CD14-positive monocyte (primary cell): ENCODE results near the gene DTD1. TPM values are rescaled to one million over a fixed set of nuclear protein-coding genes. Genes with fewer than 3 reads are reported as not detected.

Experiments
- DNase-seq, 3 donors: peaks; one replicate each; pipeline ENCODE4 v3.0.0-alpha.2; 2011 to 2022
- H2AFZ ChIP-seq: 2 replicates; pipeline ENCODE4 v1.6.0; 2012; ENCODE audit warnings: mild to moderate bottlenecking, low read depth, low read length, inconsistent platforms; ENCODE audit not compliant: insufficient read depth, poor library complexity, severe bottlenecking
- H3K27ac ChIP-seq, 2 donors: 1 replicate in 1 of 2; 2 replicates in 1 of 2; pipeline ENCODE4 v1.5.1; 2012 to 2013; ENCODE audit warnings: low read length in 2 of 2, control low read depth in 1 of 2, inconsistent platforms in 1 of 2, low read depth in 1 of 2, mild to moderate bottlenecking in 1 of 2
- H3K27me3 ChIP-seq, 2 donors: one replicate each; pipeline versions ENCODE4 v1.6.0 to v1.6.1; 2011 to 2013; ENCODE audit warnings: low read length in 2 of 2; ENCODE audit not compliant: control insufficient read depth in 2 of 2, insufficient read depth in 2 of 2
- H3K36me3 ChIP-seq, 2 donors: replicated peaks in 1 of 2; 1 replicate in 1 of 2; 2 replicates in 1 of 2; pipeline versions ENCODE4 v1.5.1 to v1.6.1; 2012 to 2013; ENCODE audit warnings: low read length in 2 of 2, control low read depth in 1 of 2, inconsistent platforms in 1 of 2, mild to moderate bottlenecking in 1 of 2; ENCODE audit not compliant: insufficient read depth in 2 of 2, control insufficient read depth in 1 of 2
- H3K4me1 ChIP-seq, 2 donors: 1 replicate in 1 of 2; 2 replicates in 1 of 2; pipeline versions ENCODE4 v1.5.1 to v1.6.1; 2012 to 2013; ENCODE audit warnings: low read length in 2 of 2, control low read depth in 1 of 2, inconsistent platforms in 1 of 2, mild to moderate bottlenecking in 1 of 2, moderate library complexity in 1 of 2; ENCODE audit not compliant: insufficient read depth in 2 of 2, control insufficient read depth in 1 of 2
- H3K4me2 ChIP-seq: replicated peaks from 2 replicates; pipeline ENCODE3; 2012; ENCODE audit warnings: low read length, moderate library complexity, mild to moderate bottlenecking; ENCODE audit not compliant: poor library complexity, severe bottlenecking; ENCODE audit errors: extremely low read depth
- H3K4me3 ChIP-seq, 3 experiments: fragments of 200-600 bp in 1 of 3; sonication (generic) in 1 of 3; replicated peaks in 1 of 3; 1 replicate in 2 of 3; 2 replicates in 1 of 3; pipeline ENCODE4 v1.5.1; 2011 to 2013; ENCODE audit warnings: low read length in 3 of 3, mild to moderate bottlenecking in 3 of 3, control low read depth in 2 of 3, low read depth in 2 of 3, inconsistent platforms in 1 of 3, moderate library complexity in 1 of 3
- H3K79me2 ChIP-seq: 2 replicates; pipeline ENCODE4 v1.6.0; 2012; ENCODE audit warnings: mild to moderate bottlenecking, control low read depth, inconsistent platforms, low read length, moderate library complexity; ENCODE audit not compliant: insufficient read depth
- H3K9ac ChIP-seq: 2 replicates; pipeline ENCODE4 v1.6.0; 2017; ENCODE audit warnings: low read length, mild to moderate bottlenecking; ENCODE audit not compliant: insufficient read depth, poor library complexity, severe bottlenecking
- H3K9me3 ChIP-seq, 2 donors: replicated peaks in 1 of 2; 1 replicate in 1 of 2; 2 replicates in 1 of 2; pipeline versions ENCODE4 v1.5.1 to v1.6.1; 2012 to 2013; ENCODE audit warnings: low read length in 2 of 2, control low read depth in 1 of 2; ENCODE audit not compliant: control insufficient read depth in 1 of 2, insufficient read depth in 1 of 2
- H4K20me1 ChIP-seq: 2 replicates; pipeline ENCODE4 v1.6.0; 2012; ENCODE audit warnings: mild to moderate bottlenecking, low read length, control low read depth, moderate library complexity; ENCODE audit not compliant: insufficient read depth
- H3K27ac Mint-ChIP-seq, 7 donors: one replicate each; pipeline ENCODE4 v1.8.0; 2020; ENCODE audit warnings: mild to moderate bottlenecking in 7 of 7, mixed read lengths in 7 of 7, moderate library complexity in 6 of 7, inconsistent platforms in 2 of 7
- H3K27me3 Mint-ChIP-seq, 3 donors: one replicate each; pipeline ENCODE4 v1.8.0; 2021 to 2022; ENCODE audit warnings: low read depth in 3 of 3, mild to moderate bottlenecking in 3 of 3, mixed read lengths in 3 of 3, moderate library complexity in 3 of 3, inconsistent platforms in 1 of 3
- H3K36me3 Mint-ChIP-seq, 2 donors: one replicate each; pipeline ENCODE4 v1.8.0; 2020; ENCODE audit warnings: mixed read lengths in 2 of 2, inconsistent platforms in 1 of 2, mild to moderate bottlenecking in 1 of 2
- H3K4me1 Mint-ChIP-seq: one replicate; pipeline ENCODE4 v1.8.0; 2020; ENCODE audit warnings: mild to moderate bottlenecking, mixed read lengths
- H3K4me3 Mint-ChIP-seq, 2 donors: one replicate each; pipeline ENCODE4 v1.8.0; 2020; ENCODE audit warnings: mild to moderate bottlenecking in 2 of 2, mixed read lengths in 2 of 2, moderate library complexity in 1 of 2
- H3K9me3 Mint-ChIP-seq, 7 donors: one replicate each; pipeline ENCODE4 v1.8.0; 2020 to 2022; ENCODE audit warnings: mixed read lengths in 7 of 7, mild to moderate bottlenecking in 6 of 7, moderate library complexity in 6 of 7, inconsistent platforms in 2 of 7
- CTCF ChIP-seq: fragments of 200-600 bp; IDR thresholded peaks from one replicate; pipeline ENCODE4 v1.8.0; 2022; ENCODE audit warnings: antibody characterized with exemption, mild to moderate bottlenecking
- WGBS: methylation state at CpG from one replicate; pipeline ENCODE4 v1.1.5; 2013; ENCODE audit warnings: missing lambda C conversion rate; ENCODE audit not compliant: insufficient coverage; 5-methylcytosine and 5-hydroxymethylcytosine counted together
- intact Hi-C, 2 donors: fragments of 100-400 bp; cut with micrococcal nuclease; formaldehyde crosslinking; loops; one replicate each; pipeline versions ENCODE4 v1.15.0 to v1.15.1; 2023
- polyA plus RNA-seq, 3 donors: library from polyadenylated mRNA; depleted of rRNA in 1 of 3; unstranded in 2 of 3; stranded (reverse) in 1 of 3; fragments of 300-500 nt in 2 of 3; fragments of >200 nt in 1 of 3; fragmentation: Illumina TruSeq in 2 of 3; gene quantifications; 1 replicate in 2 of 3; 2 replicates in 1 of 3; pipeline ENCODE4 v1.2.3, GENCODE V29; 2012 to 2021

Gene DTD1
- polyA plus RNA-seq, 3 donors = 18.8 to 33.6 (median 26.3) TPM

GRCh38 chr20:18683839-18684238 lies 96.0 kb downstream of the DTD1 start:
- Histone ChIP-seq H3K79me2 (no peaks in the 10 kb centered on the region), H3K36me3 (no peaks in the 10 kb centered on the region), H3K4me3 (no peak overlapping the region), H3K27me3 (no peaks in the 10 kb centered on the region), H4K20me1 (no peaks in the 10 kb centered on the region), H2AFZ (no peak overlapping the region), H3K4me1 (peaks cover 4 to 5% of the 10 kb centered on the region in 2 donors), H3K27ac (no peak overlapping the region), H3K9me3 (no peaks in the 10 kb centered on the region), H3K9ac (no peak overlapping the region), H3K4me2 (no peak overlapping the region)
- intact Hi-C loops = no loop called here
- H3K36me3 Mint-ChIP-seq = no peaks in the 10 kb centered on the region
- peaks cover 11% of the 10 kb centered on the region for H3K4me1 Mint-ChIP-seq
- no peak for TF ChIP-seq CTCF
- no peaks in the 10 kb centered on the region for H3K27me3 Mint-ChIP-seq
- no peak overlapping the region for H3K4me3 Mint-ChIP-seq
- no peaks in the 10 kb centered on the region for H3K9me3 Mint-ChIP-seq
- H3K27ac Mint-ChIP-seq = no peak overlapping the region
- DNase-seq = no peak

- Histone ChIP-seq H3K79me2 (no peaks in the 10 kb centered on the region), H3K4me1 (no peaks in the 10 kb centered on the region), H3K27ac (no peak overlapping the region), H3K9me3 (no peaks in the 10 kb centered on the region), H2AFZ (no peak overlapping the region), H3K27me3 (no peaks in the 10 kb centered on the region), H4K20me1 (no peaks in the 10 kb centered on the region), H3K4me2 (no peak overlapping the region), H3K9ac (no peak overlapping the region), H3K36me3 (no peaks in the 10 kb centered on the region), H3K4me3 (no peak overlapping the region)
- intact Hi-C loops = no loop called here
- no peak for TF ChIP-seq CTCF
- Mint-ChIP-seq H3K4me3 (no peak overlapping the region), H3K4me1 (peaks cover 4% of the 10 kb centered on the region), H3K9me3 (no peaks in the 10 kb centered on the region), H3K27ac (no peak overlapping the region), H3K36me3 (no peaks in the 10 kb centered on the region), H3K27me3 (no peaks in the 10 kb centered on the region)
- no peak for DNase-seq
- WGBS = no CpG with 5 or more reads among the region's 2 CpGs
These were observed 96.9 kb downstream of the DTD1 start for GRCh38 chr20:18684775-18685174.
